ENCODE results near the gene VPS26A.
A peak's percentile ranks its signal among the peaks of the same experiment; 100 is the strongest.

The VPS26A gene

DNA sequence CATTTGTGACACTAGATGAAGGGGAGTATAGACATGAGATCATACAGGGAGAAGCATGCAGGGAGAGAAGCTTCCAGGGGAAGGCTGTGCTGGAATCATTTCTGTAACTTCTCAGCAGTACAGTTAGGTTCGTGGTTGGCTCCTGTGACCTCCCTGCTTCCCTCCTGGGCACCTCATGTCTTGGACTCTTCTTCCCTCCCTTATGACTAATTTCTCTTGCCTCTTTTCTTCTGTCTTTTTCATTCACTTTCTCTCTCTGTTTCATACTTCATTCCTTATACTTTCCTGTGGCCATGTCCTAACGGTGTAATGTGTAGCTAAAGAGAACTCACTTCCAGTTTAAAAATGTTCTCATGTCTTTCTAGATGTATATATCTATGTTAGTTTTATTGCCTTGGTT lies 77.1 kb downstream of the VPS26A start:
- H3K9ac ChIP-seq (ENCODE audit: low read depth in 1 of 2, low read length in 2 of 2) = no peak overlapping the region
- no peaks in the 10 kb centered on the region for H3K9me3 ChIP-seq (ENCODE audit: control insufficient read depth in 2 of 2, low read length in 2 of 2)
- H3K4me3 ChIP-seq (ENCODE audit: low read length in 2 of 2) = no peak overlapping the region
- H3K27me3 ChIP-seq (ENCODE audit: control insufficient read depth in 2 of 2, insufficient read depth in 2 of 2, low read length in 2 of 2) = no peaks in the 10 kb centered on the region
- H3K27ac ChIP-seq (ENCODE audit: low read depth in 2 of 2, low read length in 2 of 2) = no peak overlapping the region
- H3K4me1 ChIP-seq (ENCODE audit: control insufficient read depth in 2 of 2, insufficient read depth in 2 of 2, low read length in 2 of 2) = no peaks in the 10 kb centered on the region
- peaks cover 48 to 51% of the 10 kb centered on the region in 2 donors for H3K36me3 ChIP-seq (ENCODE audit: control insufficient read depth in 2 of 2, insufficient read depth in 2 of 2, low read length in 2 of 2)

DNA sequence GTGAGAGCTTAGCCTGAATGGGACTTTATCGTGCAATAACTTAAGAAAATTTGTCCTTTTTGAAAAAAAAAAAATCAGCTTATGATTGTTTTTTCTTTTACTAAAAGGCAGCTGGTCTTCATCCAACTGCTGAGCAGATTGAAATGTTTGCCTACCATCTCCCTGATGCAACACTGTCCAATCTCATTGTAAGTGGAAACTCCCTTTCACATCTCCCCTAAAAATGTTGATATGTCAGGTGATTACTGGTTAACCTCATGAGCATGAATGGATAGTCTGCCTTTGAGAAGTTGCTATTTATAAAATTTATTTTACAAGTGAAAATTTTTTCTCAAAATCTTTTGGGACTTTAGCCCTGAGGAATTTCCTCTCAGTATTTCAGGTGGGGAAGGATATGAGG lies 78.4 kb downstream of the VPS26A start:
- H3K27me3 ChIP-seq (ENCODE audit: control insufficient read depth in 2 of 2, insufficient read depth in 2 of 2, low read length in 2 of 2) = no peaks in the 10 kb centered on the region
- H3K4me3 ChIP-seq (ENCODE audit: low read length in 2 of 2) = no peak overlapping the region
- no peaks in the 10 kb centered on the region for H3K9me3 ChIP-seq (ENCODE audit: control insufficient read depth in 2 of 2, low read length in 2 of 2)
- H3K36me3 ChIP-seq (ENCODE audit: control insufficient read depth in 2 of 2, insufficient read depth in 2 of 2, low read length in 2 of 2) = peaks cover 49 to 52% of the 10 kb centered on the region in 2 donors
- no peak overlapping the region for H3K9ac ChIP-seq (ENCODE audit: low read depth in 1 of 2, low read length in 2 of 2)
- H3K4me1 ChIP-seq (ENCODE audit: control insufficient read depth in 2 of 2, insufficient read depth in 2 of 2, low read length in 2 of 2) = no peaks in the 10 kb centered on the region
- H3K27ac ChIP-seq (ENCODE audit: low read depth in 2 of 2, low read length in 2 of 2) = no peak overlapping the region

- H3K9me3 ChIP-seq (ENCODE audit: control insufficient read depth in 2 of 2, low read length in 2 of 2) = no peaks in the 10 kb centered on the region
- peaks cover 30 to 32% of the 10 kb centered on the region in 2 donors for H3K36me3 ChIP-seq (ENCODE audit: control insufficient read depth in 2 of 2, insufficient read depth in 2 of 2, low read length in 2 of 2)
- peaks cover 0 to 8% of the 10 kb centered on the region in 2 donors for H3K4me1 ChIP-seq (ENCODE audit: control insufficient read depth in 2 of 2, insufficient read depth in 2 of 2, low read length in 2 of 2)
- H3K4me3 ChIP-seq (ENCODE audit: low read length in 2 of 2) = no peak overlapping the region
- H3K27ac ChIP-seq (ENCODE audit: low read depth in 2 of 2, low read length in 2 of 2) = no peak overlapping the region
- no peaks in the 10 kb centered on the region for H3K27me3 ChIP-seq (ENCODE audit: control insufficient read depth in 2 of 2, insufficient read depth in 2 of 2, low read length in 2 of 2)
- no peak overlapping the region for H3K9ac ChIP-seq (ENCODE audit: low read depth in 1 of 2, low read length in 2 of 2)
Observed at GRCh38 chr10:69208761-69209160, 84.8 kb downstream of the VPS26A start.

- peaks cover 23 to 25% of the 10 kb centered on the region in 2 donors for H3K36me3 ChIP-seq (ENCODE audit: control insufficient read depth in 2 of 2, insufficient read depth in 2 of 2, low read length in 2 of 2)
- no peaks in the 10 kb centered on the region for H3K27me3 ChIP-seq (ENCODE audit: control insufficient read depth in 2 of 2, insufficient read depth in 2 of 2, low read length in 2 of 2)
- no peak overlapping the region for H3K4me3 ChIP-seq (ENCODE audit: low read length in 2 of 2)
- no peaks in the 10 kb centered on the region for H3K9me3 ChIP-seq (ENCODE audit: control insufficient read depth in 2 of 2, low read length in 2 of 2)
- no peak overlapping the region for H3K9ac ChIP-seq (ENCODE audit: low read depth in 1 of 2, low read length in 2 of 2)
- H3K4me1 ChIP-seq (ENCODE audit: control insufficient read depth in 2 of 2, insufficient read depth in 2 of 2, low read length in 2 of 2) = peaks cover 0 to 8% of the 10 kb centered on the region in 2 donors
- peak overlapping the region; percentile 23 to 39 for H3K27ac ChIP-seq (ENCODE audit: low read depth in 2 of 2, low read length in 2 of 2)
Observed at GRCh38 chr10:69209787-69210484, 86.0 kb downstream of the VPS26A start.

- Histone ChIP-seq H3K27ac (ENCODE audit: low read depth in 2 of 2, low read length in 2 of 2) (no peak overlapping the region), H3K4me1 (ENCODE audit: control insufficient read depth in 2 of 2, insufficient read depth in 2 of 2, low read length in 2 of 2) (peaks cover 0 to 8% of the 10 kb centered on the region in 2 donors), H3K4me3 (ENCODE audit: low read length in 2 of 2) (no peak overlapping the region), H3K9me3 (ENCODE audit: control insufficient read depth in 2 of 2, low read length in 2 of 2) (no peaks in the 10 kb centered on the region), H3K27me3 (ENCODE audit: control insufficient read depth in 2 of 2, insufficient read depth in 2 of 2, low read length in 2 of 2) (no peaks in the 10 kb centered on the region), H3K9ac (ENCODE audit: low read depth in 1 of 2, low read length in 2 of 2) (no peak overlapping the region), H3K36me3 (ENCODE audit: control insufficient read depth in 2 of 2, insufficient read depth in 2 of 2, low read length in 2 of 2) (peaks cover 15 to 21% of the 10 kb centered on the region in 2 donors)
Observed at GRCh38 chr10:69211104-69211503, 87.1 kb downstream of the VPS26A start.

DNA sequence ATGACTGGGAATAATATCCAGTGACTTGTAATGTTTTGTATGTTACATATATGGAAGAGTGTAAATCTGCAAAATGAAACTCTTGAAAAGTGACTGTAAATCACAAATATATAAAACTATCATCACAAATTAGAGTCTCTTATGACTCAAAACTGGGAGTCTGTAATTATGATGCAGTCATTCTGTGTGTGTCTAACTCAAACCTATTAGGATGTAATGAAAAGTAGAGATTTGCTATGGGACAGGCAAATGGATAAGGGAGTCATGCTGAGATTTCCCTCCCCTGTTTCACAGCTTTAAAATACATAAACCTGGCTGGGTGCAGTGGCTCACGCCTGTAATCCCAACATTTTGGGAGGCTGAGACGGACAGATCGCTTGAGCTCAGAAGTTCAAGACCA lies 87.5 kb downstream of the VPS26A start:
- H3K27ac ChIP-seq (ENCODE audit: low read depth in 2 of 2, low read length in 2 of 2) = no peak overlapping the region
- H3K36me3 ChIP-seq (ENCODE audit: control insufficient read depth in 2 of 2, insufficient read depth in 2 of 2, low read length in 2 of 2) = peaks cover 11 to 17% of the 10 kb centered on the region in 2 donors
- peaks cover 0 to 8% of the 10 kb centered on the region in 2 donors for H3K4me1 ChIP-seq (ENCODE audit: control insufficient read depth in 2 of 2, insufficient read depth in 2 of 2, low read length in 2 of 2)
- H3K4me3 ChIP-seq (ENCODE audit: low read length in 2 of 2) = no peak overlapping the region
- H3K9me3 ChIP-seq (ENCODE audit: control insufficient read depth in 2 of 2, low read length in 2 of 2) = no peaks in the 10 kb centered on the region
- H3K27me3 ChIP-seq (ENCODE audit: control insufficient read depth in 2 of 2, insufficient read depth in 2 of 2, low read length in 2 of 2) = no peaks in the 10 kb centered on the region
- H3K9ac ChIP-seq (ENCODE audit: low read depth in 1 of 2, low read length in 2 of 2) = no peak overlapping the region

GRCh38 chr10:69213591-69214311 lies 89.8 kb downstream of the VPS26A start:
- Histone ChIP-seq H3K27ac (ENCODE audit: low read depth in 2 of 2, low read length in 2 of 2) (no peak overlapping the region), H3K9me3 (ENCODE audit: control insufficient read depth in 2 of 2, low read length in 2 of 2) (no peaks in the 10 kb centered on the region), H3K27me3 (ENCODE audit: control insufficient read depth in 2 of 2, insufficient read depth in 2 of 2, low read length in 2 of 2) (no peaks in the 10 kb centered on the region), H3K4me3 (ENCODE audit: low read length in 2 of 2) (no peak overlapping the region), H3K9ac (ENCODE audit: low read depth in 1 of 2, low read length in 2 of 2) (no peak overlapping the region), H3K4me1 (ENCODE audit: control insufficient read depth in 2 of 2, insufficient read depth in 2 of 2, low read length in 2 of 2) (peaks cover 0 to 8% of the 10 kb centered on the region in 2 donors), H3K36me3 (ENCODE audit: control insufficient read depth in 2 of 2, insufficient read depth in 2 of 2, low read length in 2 of 2) (peaks cover 0 to 1% of the 10 kb centered on the region in 2 donors)

- no peaks in the 10 kb centered on the region for H3K27me3 ChIP-seq (ENCODE audit: control insufficient read depth in 2 of 2, insufficient read depth in 2 of 2, low read length in 2 of 2)
- H3K4me3 ChIP-seq (ENCODE audit: low read length in 2 of 2) = no peak overlapping the region
- no peak overlapping the region for H3K27ac ChIP-seq (ENCODE audit: low read depth in 2 of 2, low read length in 2 of 2)
- no peaks in the 10 kb centered on the region for H3K9me3 ChIP-seq (ENCODE audit: control insufficient read depth in 2 of 2, low read length in 2 of 2)
- peaks cover 0 to 3% of the 10 kb centered on the region in 2 donors for H3K4me1 ChIP-seq (ENCODE audit: control insufficient read depth in 2 of 2, insufficient read depth in 2 of 2, low read length in 2 of 2)
- H3K9ac ChIP-seq (ENCODE audit: low read depth in 1 of 2, low read length in 2 of 2) = no peak overlapping the region
- no peaks in the 10 kb centered on the region for H3K36me3 ChIP-seq (ENCODE audit: control insufficient read depth in 2 of 2, insufficient read depth in 2 of 2, low read length in 2 of 2)
Observed at GRCh38 chr10:69214666-69215131, 90.7 kb downstream of the VPS26A start.

DNA sequence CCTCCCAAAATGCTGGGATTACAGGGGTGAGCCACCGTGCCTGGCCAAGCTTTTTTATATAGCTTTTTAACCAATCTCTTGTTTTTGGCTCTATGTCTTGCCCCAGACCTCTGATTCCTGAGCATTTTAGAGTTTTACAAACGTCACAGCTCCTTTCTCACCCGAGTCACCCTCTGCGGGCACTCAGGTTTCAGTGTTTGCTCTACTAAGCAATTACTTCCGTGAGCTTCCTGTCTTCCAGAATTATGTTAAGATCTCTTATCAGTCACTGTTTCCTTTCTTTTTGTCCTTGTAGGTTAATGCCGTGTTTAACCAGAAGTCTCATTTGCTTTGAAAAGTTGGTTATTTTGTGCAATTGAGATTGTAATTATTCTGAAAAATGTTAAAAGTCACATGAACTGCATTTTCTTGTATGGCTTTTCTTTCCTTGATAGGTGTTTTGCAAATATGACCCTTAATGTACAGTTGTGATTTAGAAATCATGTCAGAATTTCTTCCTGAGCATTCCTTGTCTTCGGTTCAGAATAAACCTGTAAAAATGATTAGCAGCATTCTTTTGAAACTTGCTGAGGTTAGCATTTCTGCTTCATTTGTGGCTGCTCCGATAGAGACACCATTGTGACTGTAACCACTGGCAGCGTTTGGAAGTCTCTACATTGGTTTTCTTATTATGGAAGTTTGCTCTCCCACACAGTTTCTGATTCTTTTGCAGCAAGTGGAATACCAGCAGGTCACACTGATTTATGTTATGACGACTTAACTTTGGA lies 91.6 kb downstream of the VPS26A start:
- Histone ChIP-seq H3K27me3 (ENCODE audit: control insufficient read depth in 2 of 2, insufficient read depth in 2 of 2, low read length in 2 of 2) (no peaks in the 10 kb centered on the region), H3K4me1 (ENCODE audit: control insufficient read depth in 2 of 2, insufficient read depth in 2 of 2, low read length in 2 of 2) (no peaks in the 10 kb centered on the region), H3K27ac (ENCODE audit: low read depth in 2 of 2, low read length in 2 of 2) (no peak overlapping the region), H3K4me3 (ENCODE audit: low read length in 2 of 2) (no peak overlapping the region), H3K9ac (ENCODE audit: low read depth in 1 of 2, low read length in 2 of 2) (no peak overlapping the region), H3K9me3 (ENCODE audit: control insufficient read depth in 2 of 2, low read length in 2 of 2) (no peaks in the 10 kb centered on the region), H3K36me3 (ENCODE audit: control insufficient read depth in 2 of 2, insufficient read depth in 2 of 2, low read length in 2 of 2) (no peaks in the 10 kb centered on the region)

Data from mucosa of rectum (tissue), 2 donors.